ENCODE results near the gene RRAD.
"Not testable (repeated sequence)": the region's sequence is repeated elsewhere in the genome, so short reads cannot be mapped to it uniquely, and the experiment has no call there.

RRAD gene

DNA sequence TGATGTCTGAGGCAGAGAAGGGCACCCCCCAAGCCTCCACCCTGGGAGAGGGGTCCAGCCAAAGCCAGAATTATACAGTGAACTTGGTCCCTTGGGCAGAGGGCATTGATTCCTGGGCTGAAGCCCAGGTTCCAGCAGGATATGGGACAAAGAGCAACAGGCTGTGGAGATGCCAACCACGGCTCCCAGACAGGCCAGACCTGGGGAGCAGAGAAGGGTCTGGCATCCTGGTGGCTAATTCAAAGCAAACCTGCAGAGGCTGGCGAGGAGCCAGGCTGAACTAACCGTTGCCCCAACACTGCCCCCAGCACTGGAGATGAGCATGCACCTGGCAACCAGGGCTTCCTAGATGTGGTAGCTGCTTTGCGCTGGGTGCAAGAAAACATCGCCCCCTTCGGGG lies 38.7 kb upstream of the RRAD start:
- no peak for DNase-seq (ENCODE audit: low read depth)
- TF ChIP-seq, protein P1, sequence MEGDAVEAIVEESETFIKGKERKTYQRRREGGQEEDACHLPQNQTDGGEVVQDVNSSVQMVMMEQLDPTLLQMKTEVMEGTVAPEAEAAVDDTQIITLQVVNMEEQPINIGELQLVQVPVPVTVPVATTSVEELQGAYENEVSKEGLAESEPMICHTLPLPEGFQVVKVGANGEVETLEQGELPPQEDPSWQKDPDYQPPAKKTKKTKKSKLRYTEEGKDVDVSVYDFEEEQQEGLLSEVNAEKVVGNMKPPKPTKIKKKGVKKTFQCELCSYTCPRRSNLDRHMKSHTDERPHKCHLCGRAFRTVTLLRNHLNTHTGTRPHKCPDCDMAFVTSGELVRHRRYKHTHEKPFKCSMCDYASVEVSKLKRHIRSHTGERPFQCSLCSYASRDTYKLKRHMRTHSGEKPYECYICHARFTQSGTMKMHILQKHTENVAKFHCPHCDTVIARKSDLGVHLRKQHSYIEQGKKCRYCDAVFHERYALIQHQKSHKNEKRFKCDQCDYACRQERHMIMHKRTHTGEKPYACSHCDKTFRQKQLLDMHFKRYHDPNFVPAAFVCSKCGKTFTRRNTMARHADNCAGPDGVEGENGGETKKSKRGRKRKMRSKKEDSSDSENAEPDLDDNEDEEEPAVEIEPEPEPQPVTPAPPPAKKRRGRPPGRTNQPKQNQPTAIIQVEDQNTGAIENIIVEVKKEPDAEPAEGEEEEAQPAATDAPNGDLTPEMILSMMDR (IDR thresholded peaks at IDR 0.05; ENCODE audit: control insufficient read depth, extremely low read depth, insufficient read depth), result no peak
- no peak overlapping the region for H3K4me3 ChIP-seq (ENCODE audit: low read depth, low read length)

DNA sequence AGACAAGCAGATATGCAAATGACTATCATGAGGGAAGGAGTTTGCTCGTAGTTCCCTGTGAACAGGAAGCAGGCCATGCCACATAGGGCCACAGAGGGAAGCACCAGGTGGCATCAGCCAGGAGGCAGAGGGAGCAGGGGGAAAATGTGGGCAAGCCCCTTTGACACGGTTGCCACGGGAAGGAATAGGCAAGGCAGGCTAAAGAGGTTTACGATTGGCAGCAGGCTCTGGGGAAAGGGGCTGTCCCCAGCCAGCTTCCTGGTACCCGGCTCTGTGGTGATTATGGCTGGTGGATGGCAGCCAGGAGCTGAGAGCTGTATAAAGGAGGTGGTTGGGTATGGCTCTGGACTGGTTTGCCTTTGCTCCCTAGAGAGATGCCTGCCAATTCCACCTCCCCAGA lies 36.6 kb upstream of the RRAD start:
- no peak for DNase-seq (ENCODE audit: low read depth)
- TF ChIP-seq, protein P1 (IDR thresholded peaks at IDR 0.05; ENCODE audit: control insufficient read depth, extremely low read depth, insufficient read depth), result no peak
- no peak overlapping the region for H3K4me3 ChIP-seq (ENCODE audit: low read depth, low read length)

DNA sequence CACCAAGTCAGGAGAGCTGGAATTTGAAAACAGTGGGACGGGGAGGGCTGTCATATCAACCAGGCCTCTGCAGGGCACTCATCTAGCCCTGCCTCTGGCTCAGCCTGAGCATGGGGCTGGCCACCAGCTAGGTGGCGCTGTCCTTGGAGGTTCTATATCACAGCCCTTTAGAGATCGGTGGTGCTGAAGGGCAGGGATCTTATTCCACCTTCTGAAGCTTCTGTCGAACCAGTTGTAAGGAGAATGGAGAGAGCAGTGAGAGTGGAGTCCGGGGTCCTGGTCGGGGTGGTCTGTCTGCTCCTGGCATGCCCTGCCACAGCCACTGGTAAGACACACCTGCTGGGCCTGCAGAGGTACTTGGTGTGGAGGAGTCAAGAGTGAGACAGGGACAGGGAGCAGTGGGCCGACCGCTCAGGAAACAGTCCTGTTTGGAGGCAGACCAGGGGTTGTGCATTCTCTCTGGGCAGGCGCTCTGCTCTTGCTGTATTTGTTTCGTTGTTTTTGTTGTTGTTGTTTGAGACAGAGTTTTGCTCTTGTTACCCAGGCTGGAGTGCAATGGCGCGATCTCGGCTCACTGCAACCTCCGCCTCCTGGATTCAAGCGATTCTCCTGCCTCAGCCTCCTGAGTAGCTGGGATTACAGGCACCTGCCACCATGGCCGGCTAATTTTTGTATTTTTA lies 35.9 kb upstream of the RRAD start, which contains the start of gene CES3:
Gene CES3 (plus strand): TSS at position 202 of the 680 bp plus-strand sequence. CDS start 42 bp downstream, at position 244.
- TF ChIP-seq, protein P1 (IDR thresholded peaks at IDR 0.05; ENCODE audit: control insufficient read depth, extremely low read depth, insufficient read depth), result peak; percentile 72
- H3K4me3 ChIP-seq (ENCODE audit: low read depth, low read length), result peak within 1 kb of the TSS; percentile 17
- no peak for DNase-seq (ENCODE audit: low read depth)

DNA sequence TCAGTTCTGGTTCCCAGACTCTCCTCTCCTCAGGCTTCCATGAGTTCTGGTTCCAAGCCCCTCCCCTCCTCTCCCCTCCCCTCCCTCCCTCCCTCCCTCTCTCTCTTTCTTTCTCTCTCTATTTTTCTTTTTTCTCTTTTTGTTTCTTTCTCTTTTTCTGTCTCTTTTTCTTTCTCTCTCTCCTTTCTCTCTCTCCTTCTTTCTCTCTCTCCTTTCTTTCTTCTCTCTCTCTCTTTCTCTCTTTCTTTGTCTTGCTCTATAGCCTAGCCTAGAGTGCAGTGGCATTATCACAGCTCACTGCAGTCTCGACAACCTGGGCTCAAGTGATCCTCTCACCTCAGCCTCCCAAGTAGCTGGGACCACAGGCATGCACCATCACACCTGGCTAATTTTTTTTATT lies 34.9 kb upstream of the RRAD start:
- H3K4me3 ChIP-seq (ENCODE audit: low read depth, low read length), result no peak overlapping the region
- DNase-seq (ENCODE audit: low read depth), result no peak
- TF ChIP-seq, protein P1 (IDR thresholded peaks at IDR 0.05; ENCODE audit: control insufficient read depth, extremely low read depth, insufficient read depth), result no peak

DNA sequence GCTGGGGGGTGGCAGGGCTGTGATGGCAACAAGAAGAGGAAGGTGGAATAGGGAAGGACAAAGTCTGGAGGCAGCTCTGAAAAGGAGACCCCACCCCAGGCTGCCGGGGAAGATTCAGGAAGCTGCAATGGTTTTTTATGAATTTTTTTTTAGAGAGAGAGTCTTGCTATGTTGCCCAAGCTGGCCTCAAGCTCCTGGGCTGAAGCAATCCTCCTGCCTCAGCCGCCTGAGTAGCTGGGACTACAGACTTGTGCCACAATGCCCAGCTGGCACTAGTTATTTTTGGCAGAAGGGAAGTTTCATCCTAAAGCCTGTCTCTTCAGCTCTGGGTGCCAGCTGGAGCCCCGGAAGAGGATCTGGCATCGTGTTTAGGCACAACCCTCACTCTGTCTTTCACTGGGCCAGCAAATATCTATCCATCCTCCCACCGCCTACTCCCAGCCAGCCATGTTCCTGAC lies 34.4 kb upstream of the RRAD start:
- no peak for DNase-seq (ENCODE audit: low read depth)
- TF ChIP-seq, protein P1 (IDR thresholded peaks at IDR 0.05; ENCODE audit: control insufficient read depth, extremely low read depth, insufficient read depth), result no peak
- no peak overlapping the region for H3K4me3 ChIP-seq (ENCODE audit: low read depth, low read length)

DNA sequence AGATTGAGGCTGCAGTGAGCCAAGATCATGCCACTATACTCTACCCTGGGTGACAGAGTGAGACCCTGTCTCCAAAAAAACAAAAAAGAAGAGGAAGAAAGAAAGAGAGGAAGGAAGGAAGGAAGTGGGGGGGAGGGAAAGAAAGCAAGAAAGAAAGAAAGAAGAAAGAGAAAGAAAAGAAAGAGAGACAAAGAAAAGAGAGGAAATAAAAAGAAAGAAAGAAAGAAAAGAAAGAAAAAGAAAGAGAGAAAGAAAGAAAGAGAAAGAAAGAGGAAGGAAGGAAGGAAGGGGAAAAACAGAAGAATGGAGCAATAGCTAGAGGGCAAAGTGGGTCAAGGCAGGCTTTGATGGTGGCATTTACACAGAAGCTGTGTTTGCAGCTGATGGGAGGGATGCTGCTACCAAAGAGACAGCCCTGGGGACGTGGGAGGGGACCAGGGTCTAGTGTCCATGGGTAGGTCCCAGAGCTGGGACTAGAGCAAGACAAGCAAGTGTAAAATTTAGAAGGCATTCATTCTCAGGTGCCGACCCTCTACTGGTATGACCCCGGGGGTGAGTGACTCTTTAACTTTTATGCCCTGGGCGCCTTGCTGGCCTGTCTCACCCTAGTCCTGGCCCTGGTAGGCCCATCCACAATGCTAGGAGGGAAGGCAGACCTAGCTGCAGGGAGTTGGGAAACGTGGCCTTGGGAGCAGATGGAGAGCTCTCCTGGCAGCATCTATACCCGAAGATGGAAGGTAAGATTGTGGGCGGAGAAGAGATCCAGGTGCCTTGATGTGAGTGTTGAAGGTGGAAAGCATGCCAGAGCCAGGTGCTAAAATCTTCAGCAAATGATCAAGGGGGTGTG lies 33.7 kb upstream of the RRAD start:
- H3K4me3 ChIP-seq (ENCODE audit: low read depth, low read length), result no peak overlapping the region
- TF ChIP-seq, protein P1 (IDR thresholded peaks at IDR 0.05; ENCODE audit: control insufficient read depth, extremely low read depth, insufficient read depth), result no peak
- no peak for DNase-seq (ENCODE audit: low read depth)

DNA sequence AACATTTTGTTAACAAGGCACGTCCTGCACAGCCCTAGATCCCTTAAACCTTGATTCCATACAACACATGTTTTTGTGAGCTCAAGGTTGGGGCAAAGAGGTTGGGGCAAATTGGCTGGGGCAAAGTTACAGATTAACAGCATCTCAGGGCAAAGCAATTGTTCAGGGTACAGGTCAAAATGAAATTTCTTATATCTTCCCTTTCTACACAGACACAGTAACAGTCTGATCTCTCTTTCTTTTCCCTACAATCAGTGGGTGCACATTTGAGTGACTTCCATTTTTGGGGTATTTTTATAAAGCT lies 30.8 kb upstream of the RRAD start:
- H3K4me3 ChIP-seq (ENCODE audit: low read depth, low read length); DNase-seq (ENCODE audit: low read depth): not testable (repeated sequence)

DNA sequence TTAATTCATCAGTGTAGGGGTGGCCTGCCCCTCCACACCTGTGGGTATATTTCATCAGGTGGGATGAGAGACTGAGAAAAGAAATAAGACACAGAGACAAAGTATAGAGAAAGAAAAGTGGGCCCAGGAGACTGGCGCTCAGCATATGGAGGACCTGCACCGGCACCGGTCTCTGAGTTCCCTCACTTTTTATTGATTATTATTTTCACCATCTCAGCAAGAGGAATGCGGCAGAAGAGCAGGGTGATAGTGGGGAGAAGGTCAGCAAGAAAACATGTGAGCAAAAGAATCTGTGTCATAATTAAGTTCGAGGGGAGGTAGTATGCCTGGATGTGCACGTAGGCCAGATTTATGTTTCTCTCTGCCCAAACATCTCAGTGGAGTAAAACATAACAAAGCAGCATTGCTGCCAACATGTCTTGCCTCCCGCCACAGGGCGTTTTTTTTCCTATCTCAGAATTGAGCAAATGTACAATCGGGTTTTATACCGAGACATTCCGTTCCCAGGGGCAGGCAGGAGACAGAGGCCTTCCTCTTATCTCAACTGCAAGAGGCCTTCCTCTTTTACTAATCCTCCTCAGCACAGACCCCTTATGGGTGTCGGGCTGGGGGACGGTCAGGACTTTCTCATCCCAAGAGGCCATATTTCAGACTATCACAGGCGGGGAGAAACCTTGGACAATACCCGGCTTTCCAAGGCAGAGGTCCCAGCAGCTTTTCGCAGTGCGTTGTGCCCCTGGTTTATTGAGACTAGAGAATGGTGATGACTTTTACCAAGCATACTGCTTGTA lies 30.2 kb upstream of the RRAD start:
- H3K4me3 ChIP-seq (ENCODE audit: low read depth, low read length); DNase-seq (ENCODE audit: low read depth): not testable (repeated sequence)
